HG03280 (cell line): ENCODE measurements around the gene ERBB2.
"Not testable (repeated sequence)": the region's sequence is repeated elsewhere in the genome, so short reads cannot be mapped to it uniquely, and the experiment has no call there.

Experiments
- ATAC-seq: cut with Tn5 transposase; IDR thresholded peaks from one replicate; pipeline ENCODE4 v1.9.1; 2021; ENCODE audit warnings: mild to moderate bottlenecking, moderate library complexity; ENCODE audit not compliant: unreplicated experiment

Gene ERBB2

DNA sequence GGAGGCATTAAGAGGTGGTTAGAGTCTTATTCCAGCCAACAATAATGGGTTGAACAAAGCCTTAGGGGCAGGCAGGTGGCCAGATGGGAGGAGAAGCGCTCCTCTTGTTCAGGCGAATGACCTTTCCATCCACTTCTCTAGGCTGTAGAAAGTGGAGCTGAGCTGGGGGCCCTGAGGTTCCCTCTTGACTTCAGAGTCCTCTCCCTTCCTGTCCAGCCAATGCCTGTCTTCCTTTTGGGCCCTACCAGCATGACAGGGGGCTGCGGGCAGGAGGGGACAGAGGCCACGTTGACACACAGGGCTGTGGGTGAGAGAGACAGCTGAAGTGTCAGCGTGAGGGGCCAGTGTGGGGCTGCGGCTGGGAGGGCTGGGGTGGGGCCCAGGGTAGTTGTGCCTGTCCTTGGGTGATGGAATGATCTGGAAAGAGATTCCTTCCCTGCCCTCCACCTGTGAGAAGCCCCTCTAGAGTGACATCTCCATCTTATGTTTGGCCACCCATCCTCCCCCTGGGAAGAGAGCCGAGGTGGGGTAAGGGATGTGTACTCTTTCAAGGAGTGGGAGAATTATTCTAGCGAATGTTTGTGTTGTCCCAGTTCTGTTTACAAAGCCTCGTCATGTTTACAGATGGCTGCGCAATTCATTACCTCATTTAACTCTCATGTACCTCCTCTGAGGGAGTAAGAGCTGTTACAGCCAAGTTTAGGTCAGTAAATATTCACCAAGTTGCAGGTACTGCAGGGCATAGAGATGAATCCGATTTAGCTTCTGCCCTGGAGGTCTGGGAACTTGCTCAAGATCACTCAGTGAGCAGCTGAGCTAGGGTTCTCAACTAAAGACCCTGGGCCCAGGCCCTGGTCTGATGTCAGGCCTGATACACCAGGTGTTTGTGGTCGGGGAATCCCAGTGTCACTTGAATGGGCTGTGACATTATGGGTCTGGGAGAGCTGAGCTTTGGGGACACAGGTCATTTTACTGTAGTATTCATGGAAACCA is 3.3 kb downstream of the ERBB2 start:
- ATAC-seq: no peak

DNA sequence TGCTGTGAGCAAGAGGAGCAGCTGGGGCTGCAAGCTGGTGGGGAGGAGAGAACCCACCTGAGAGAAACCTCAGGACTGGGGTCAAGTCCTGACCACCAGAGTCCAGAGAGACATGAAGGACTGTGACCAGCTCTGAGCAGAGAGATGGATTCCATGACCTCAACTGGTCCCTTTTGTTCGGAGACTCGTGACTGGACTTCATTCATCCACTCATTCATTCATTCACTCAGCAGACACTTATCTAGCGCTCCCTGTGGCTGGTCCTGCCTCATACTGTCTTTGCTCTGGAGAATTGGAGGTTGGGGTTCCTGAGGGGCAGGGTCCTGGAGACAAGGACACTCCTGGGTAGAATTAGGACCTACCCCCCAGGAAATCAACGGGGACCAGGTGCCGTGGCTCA is 4.0 kb downstream of the ERBB2 start:
- ATAC-seq: no peak

GRCh38 chr17:39704821-39705551 is 5.1 kb downstream of the ERBB2 start:
- no peak for ATAC-seq

- ATAC-seq: no peak
Measured at GRCh38 chr17:39705786-39706348, 6.0 kb downstream of the ERBB2 start.

GRCh38 chr17:39706383-39706782 is 6.5 kb downstream of the ERBB2 start:
- no peak for ATAC-seq

- ATAC-seq: no peak
Measured at GRCh38 chr17:39706921-39707337, 7.1 kb downstream of the ERBB2 start.

DNA sequence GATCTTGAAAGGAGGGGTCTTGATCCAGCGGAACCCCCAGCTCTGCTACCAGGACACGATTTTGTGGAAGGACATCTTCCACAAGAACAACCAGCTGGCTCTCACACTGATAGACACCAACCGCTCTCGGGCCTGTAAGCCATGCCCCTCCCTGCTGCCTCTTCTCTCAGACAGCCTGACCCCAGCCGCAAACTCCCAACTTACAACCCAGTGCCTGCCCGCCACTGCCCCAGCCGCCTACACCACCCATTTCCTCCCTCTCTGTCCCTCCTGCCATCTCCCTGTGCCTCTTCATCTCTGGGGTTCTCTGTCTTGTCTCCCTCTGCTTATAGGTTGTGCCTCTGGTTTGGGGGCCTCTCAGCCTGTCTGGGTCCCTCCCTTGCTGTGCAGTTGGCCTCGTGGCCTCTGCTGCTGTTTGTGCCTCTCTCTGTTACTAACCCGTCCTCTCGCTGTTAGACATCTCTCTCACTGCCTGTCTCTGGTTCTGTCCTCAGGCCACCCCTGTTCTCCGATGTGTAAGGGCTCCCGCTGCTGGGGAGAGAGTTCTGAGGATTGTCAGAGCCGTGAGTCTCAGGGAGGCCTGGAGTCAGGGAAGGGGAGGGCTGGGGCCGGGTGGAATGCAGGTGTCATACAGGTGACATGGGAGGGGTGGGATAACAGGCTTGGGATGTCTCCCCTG is 9.6 kb downstream of the ERBB2 start:
- ATAC-seq: no peak

DNA sequence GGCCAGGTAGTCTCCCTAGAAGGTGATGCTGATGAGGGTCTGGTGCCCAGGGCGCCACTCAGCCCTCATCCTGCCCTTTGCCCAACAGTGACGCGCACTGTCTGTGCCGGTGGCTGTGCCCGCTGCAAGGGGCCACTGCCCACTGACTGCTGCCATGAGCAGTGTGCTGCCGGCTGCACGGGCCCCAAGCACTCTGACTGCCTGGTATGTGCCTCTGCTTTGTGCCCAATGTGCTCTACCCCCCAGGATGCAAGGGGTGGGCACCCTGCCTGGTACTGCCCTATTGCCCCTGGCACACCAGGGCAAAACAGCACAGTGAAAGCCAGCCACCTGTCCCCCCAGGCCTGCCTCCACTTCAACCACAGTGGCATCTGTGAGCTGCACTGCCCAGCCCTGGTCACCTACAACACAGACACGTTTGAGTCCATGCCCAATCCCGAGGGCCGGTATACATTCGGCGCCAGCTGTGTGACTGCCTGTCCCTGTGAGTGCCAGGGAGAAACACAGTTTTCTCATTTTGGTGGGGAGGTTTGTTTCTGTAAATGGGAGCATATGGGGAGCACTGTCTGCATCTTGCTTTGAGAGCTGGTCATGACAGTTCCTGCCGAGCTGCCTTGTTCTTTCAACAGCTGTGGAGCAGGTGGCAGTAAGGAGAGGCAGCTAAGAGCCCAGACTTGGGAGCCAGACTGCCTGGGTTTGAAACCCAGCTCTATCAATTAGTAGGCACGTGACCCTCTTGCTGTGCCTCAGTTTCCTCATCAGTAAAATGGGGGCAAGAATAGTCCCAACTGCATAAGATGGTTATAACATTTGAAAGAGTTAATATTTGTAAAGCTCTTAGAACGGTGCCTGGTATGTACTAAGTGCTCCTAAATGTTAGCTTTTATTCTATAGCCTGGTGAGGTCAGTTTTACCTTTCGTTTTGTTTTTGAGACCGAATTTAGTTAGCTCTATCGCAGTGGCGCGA is 10.4 kb downstream of the ERBB2 start:
- no peak for ATAC-seq

GRCh38 chr17:39711071-39711470 is 11.2 kb downstream of the ERBB2 start:
- ATAC-seq: not testable (repeated sequence)

- ATAC-seq: no peak
Measured at GRCh38 chr17:39711851-39712250, 12.0 kb downstream of the ERBB2 start.

DNA sequence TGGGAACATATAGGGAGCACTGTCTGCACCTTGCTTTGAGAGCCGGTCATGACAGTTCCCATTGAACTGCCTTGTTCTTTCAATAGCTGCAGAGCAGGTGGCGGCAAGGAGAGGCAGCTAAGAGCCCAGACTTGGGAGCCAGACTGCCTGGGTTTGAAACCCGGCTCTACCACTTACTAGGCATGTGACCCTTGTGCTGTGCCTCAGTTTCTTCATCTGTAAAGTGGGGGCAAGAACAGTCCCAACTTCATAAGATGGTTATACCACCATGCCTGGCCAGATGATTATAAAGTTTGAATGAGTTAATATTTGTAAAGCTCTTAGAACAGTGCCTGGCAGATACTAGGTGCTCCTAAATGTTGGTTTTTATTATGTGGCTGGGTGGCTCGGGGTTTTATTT is 14.4 kb downstream of the ERBB2 start:
- no peak for ATAC-seq

DNA sequence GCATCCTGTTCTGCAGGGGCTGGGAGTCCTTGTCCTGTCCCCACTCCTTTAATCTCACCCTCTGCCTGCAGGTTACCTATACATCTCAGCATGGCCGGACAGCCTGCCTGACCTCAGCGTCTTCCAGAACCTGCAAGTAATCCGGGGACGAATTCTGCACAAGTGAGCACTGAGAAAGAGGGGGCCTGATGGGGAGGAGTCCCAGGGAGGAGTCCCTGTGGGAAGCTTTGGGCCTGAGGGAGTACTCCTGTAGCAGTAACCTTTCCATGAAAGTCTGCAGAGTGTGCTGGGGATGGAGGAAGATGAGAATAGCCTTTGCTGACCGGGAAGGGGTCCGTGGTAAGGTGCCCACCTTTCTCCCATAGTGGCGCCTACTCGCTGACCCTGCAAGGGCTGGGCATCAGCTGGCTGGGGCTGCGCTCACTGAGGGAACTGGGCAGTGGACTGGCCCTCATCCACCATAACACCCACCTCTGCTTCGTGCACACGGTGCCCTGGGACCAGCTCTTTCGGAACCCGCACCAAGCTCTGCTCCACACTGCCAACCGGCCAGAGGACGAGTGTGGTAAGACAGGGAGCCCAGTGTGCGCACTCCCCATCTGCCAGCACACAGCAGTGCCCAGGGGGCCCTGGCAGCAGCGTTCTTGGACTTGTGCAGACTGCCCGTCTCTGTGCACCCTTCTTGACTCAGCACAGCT is 15.7 kb downstream of the ERBB2 start:
- no peak for ATAC-seq

GRCh38 chr17:39716073-39716818 is 16.4 kb downstream of the ERBB2 start:
- ATAC-seq: no peak

GRCh38 chr17:39716879-39717536 is 17.1 kb downstream of the ERBB2 start:
- ATAC-seq: no peak

GRCh38 chr17:39717660-39718059 is 17.8 kb downstream of the ERBB2 start:
- ATAC-seq: no peak

DNA sequence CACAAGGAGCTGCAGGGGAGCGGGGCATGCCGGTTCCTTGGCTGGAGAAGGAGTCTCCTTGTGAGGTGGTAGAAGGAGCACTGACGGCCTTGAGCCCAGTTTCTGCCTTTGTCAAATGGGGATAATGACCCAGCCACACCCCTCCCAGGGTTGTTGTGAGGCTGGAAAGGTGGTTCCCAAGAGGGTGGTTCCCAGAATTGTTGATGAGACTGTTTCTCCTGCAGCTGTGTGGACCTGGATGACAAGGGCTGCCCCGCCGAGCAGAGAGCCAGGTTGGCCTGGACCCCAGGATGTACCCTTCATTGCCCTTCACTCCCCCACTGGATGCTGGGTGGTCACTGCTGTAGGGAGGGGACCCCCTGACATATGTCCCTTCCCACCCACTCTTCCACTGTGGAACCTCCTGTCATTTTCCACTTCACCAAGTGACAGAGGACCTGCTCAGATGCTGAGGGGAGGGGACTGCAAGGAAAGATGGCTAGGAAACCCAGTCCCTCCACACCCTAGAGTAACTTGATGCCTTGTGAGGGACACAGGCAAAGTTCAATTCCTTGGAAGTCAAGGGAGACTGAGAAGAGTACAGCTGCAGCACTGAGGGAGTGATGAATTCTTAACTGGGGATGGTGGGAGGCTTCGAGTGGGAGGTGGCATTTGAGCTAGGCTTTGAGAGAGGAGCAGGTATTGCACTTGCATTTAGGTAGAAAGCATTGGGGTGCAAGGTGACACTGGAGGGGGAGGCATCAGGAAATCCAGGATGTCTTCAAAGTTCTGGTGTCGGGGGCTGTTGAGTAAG is 19.9 kb downstream of the ERBB2 start:
- ATAC-seq: no peak

- no peak for ATAC-seq
Measured at GRCh38 chr17:39722104-39722503, 22.2 kb downstream of the ERBB2 start.
